HG02763 (cell line): Measurements from ENCODE around the gene GGTA1.
A peak's percentile ranks its signal among the peaks of the same experiment; 100 is the strongest.

Experiments used
- ATAC-seq: cut with Tn5 transposase; IDR thresholded peaks from one replicate; pipeline ENCODE4 v1.9.1; 2021; ENCODE audit warnings: mild to moderate bottlenecking, moderate library complexity; ENCODE audit not compliant: unreplicated experiment

Gene GGTA1

GRCh38 chr9:121500165-121500478 is 478 bp upstream of the GGTA1 start:
- ATAC-seq: no peak

- ATAC-seq: no peak
Measured at GRCh38 chr9:121499177-121499426, 542 bp downstream of the GGTA1 start.

GRCh38 chr9:121498487-121499176 is 1.0 kb downstream of the GGTA1 start:
- ATAC-seq: no peak

- ATAC-seq: peak; percentile 54
Measured at GRCh38 chr9:121498150-121498486, 1.5 kb downstream of the GGTA1 start.

GRCh38 chr9:121495976-121496375 is 3.7 kb downstream of the GGTA1 start:
- no peak for ATAC-seq

GRCh38 chr9:121494192-121494591 is 5.5 kb downstream of the GGTA1 start:
- ATAC-seq: no peak

GRCh38 chr9:121491111-121491510 is 8.5 kb downstream of the GGTA1 start:
- ATAC-seq: no peak

- ATAC-seq: no peak
Measured at GRCh38 chr9:121489344-121489743, 10.3 kb downstream of the GGTA1 start.

- no peak for ATAC-seq
Measured at GRCh38 chr9:121486043-121486442, 13.6 kb downstream of the GGTA1 start.

- ATAC-seq: no peak
Measured at GRCh38 chr9:121485623-121486022, 14.0 kb downstream of the GGTA1 start.

- ATAC-seq: no peak
Measured at GRCh38 chr9:121484651-121485446, 14.8 kb downstream of the GGTA1 start.

GRCh38 chr9:121483473-121484031 is 16.1 kb downstream of the GGTA1 start:
- ATAC-seq: no peak

GRCh38 chr9:121483049-121483448 is 16.6 kb downstream of the GGTA1 start:
- no peak for ATAC-seq

- ATAC-seq: no peak
Measured at GRCh38 chr9:121478816-121479676, 20.6 kb downstream of the GGTA1 start.

GRCh38 chr9:121476156-121476555 is 23.5 kb downstream of the GGTA1 start:
- no peak for ATAC-seq

GRCh38 chr9:121474231-121474947 is 25.3 kb downstream of the GGTA1 start:
- ATAC-seq: no peak

- no peak for ATAC-seq
Measured at GRCh38 chr9:121473229-121473628, 26.4 kb downstream of the GGTA1 start.

GRCh38 chr9:121472446-121472845 is 27.2 kb downstream of the GGTA1 start:
- no peak for ATAC-seq

- no peak for ATAC-seq
Measured at GRCh38 chr9:121466142-121466541, 33.5 kb downstream of the GGTA1 start.

GRCh38 chr9:121464968-121465367 is 34.7 kb downstream of the GGTA1 start:
- ATAC-seq: no peak
